HFF-Myc (cell line): Measurements from ENCODE around the gene SLC32A1.

ENCODE experiments used
- DNase-seq: peaks from one replicate; pipeline ENCODE4 v3.0.0-alpha.2; 2011; ENCODE audit warnings: low read depth; ENCODE audit errors: extremely low read depth
- H3K4me3 ChIP-seq: replicated peaks from 2 replicates; pipeline ENCODE4 v1.5.1; 2011; ENCODE audit warnings: low read depth, mild to moderate bottlenecking, control low read depth, low read length
- CTCF ChIP-seq: IDR thresholded peaks from 2 replicates; pipeline ENCODE4 v1.5.1; 2012; ENCODE audit warnings: mild to moderate bottlenecking, low read depth, low read length, control low read depth; ENCODE audit errors: missing control alignments

SLC32A1 gene, protein sequence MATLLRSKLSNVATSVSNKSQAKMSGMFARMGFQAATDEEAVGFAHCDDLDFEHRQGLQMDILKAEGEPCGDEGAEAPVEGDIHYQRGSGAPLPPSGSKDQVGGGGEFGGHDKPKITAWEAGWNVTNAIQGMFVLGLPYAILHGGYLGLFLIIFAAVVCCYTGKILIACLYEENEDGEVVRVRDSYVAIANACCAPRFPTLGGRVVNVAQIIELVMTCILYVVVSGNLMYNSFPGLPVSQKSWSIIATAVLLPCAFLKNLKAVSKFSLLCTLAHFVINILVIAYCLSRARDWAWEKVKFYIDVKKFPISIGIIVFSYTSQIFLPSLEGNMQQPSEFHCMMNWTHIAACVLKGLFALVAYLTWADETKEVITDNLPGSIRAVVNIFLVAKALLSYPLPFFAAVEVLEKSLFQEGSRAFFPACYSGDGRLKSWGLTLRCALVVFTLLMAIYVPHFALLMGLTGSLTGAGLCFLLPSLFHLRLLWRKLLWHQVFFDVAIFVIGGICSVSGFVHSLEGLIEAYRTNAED

GRCh38 chr20:38723848-38724625 lies at the start of gene SLC32A1:
Gene SLC32A1, plus strand, starts transcription at chr20:38724486. Its CDS starts 239 bp downstream, at chr20:38724725.
- no peak for TF ChIP-seq CTCF
- DNase-seq: no peak
- no peak within 1 kb of the TSS for H3K4me3 ChIP-seq

- H3K4me3 ChIP-seq: peak overlapping the region; percentile 22
- TF ChIP-seq CTCF: no peak
- no peak for DNase-seq
Observed at GRCh38 chr20:38674765-38675133, 49.5 kb upstream of the SLC32A1 start.

- no peak for TF ChIP-seq CTCF
- DNase-seq: no peak
- no peak overlapping the region for H3K4me3 ChIP-seq
Observed at GRCh38 chr20:38676576-38676975, 47.7 kb upstream of the SLC32A1 start.

- H3K4me3 ChIP-seq: no peak overlapping the region
- TF ChIP-seq CTCF: no peak
- no peak for DNase-seq
Observed at GRCh38 chr20:38680500-38681306, 43.6 kb upstream of the SLC32A1 start.

DNA sequence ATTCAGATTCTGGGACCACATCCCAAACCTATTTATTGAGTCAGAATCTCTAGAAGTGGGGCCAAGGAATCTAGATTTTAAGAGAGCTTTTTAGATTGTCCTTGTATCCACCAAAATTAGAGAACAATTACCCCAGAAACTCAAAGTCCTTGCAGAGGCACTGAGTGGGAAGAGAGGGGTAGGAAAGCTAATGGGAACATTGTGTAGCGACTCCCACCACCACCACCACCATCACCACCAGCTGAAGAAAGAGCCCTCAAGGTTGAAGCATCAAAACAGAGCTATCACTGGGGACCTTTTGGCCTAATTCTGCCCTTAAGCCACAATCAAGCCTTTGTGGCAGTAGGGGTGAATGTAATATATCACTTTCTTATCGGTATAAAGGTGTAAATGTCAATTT lies 39.0 kb upstream of the SLC32A1 start:
- DNase-seq: no peak
- TF ChIP-seq CTCF: no peak
- H3K4me3 ChIP-seq: no peak overlapping the region

DNA sequence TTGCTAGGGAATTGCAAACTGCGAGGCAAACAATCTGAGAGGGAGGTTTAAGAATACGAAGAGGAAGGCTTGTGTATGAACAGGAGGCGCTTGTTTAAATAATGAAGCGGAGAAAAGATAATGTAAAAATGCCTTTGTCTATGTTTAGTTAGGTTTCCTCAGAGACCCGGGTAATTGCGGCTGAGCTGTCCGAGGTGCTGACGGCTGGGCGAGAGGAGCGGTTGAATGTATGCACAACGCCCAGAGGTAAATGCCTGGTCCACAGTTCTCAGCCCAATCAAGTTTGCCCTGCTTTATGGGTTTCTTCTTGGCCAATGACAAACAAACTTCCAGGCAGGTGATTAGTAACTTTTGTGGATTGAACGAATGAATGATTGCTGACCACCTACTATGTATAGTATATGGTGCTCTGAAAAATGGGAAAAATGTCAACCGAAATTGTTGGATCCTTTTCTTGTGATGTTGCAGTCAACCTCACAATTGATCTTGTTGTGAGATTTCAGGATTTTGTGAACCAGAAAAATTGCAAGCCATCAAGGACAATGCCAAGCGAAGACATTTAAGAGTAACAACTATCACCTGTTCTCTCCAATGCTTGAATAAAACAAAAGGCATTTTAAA lies 38.3 kb upstream of the SLC32A1 start:
- no peak overlapping the region for H3K4me3 ChIP-seq
- no peak for TF ChIP-seq CTCF
- no peak for DNase-seq
